GM23338 (cell line): Measurements from ENCODE around the gene MMP28.

Experiments
- CREB1 ChIP-seq: fragments of 250-450 bp; sonication (Bioruptor Pico); IDR thresholded peaks from 2 replicates; pipeline ENCODE4 v1.5.0; 2020; ENCODE audit warnings: low read depth, mild to moderate bottlenecking, moderate library complexity
- EZH2 ChIP-seq: fragments of 200-600 bp; sonication (generic); IDR thresholded peaks from one replicate; pipeline ENCODE4 v1.8.0; 2017; ENCODE audit warnings: antibody characterized with exemption, mild to moderate bottlenecking, low read depth; ENCODE audit not compliant: unreplicated experiment
- POLR2AphosphoS5 ChIP-seq: IDR thresholded peaks from 2 replicates; pipeline ENCODE4 v1.6.1; 2016; ENCODE audit warnings: antibody characterized with exemption, low read depth
- TF ChIP-seq, protein P1 (sequence below), 2 experiments: fragments of 200-600 bp in 1 of 2; sonication (generic) in 1 of 2; conservative IDR thresholded peaks; 2 replicates each; pipeline versions ENCODE4 v1.5.1 to v1.6.1; 2016 to 2017; ENCODE audit warnings: antibody characterized with exemption in 2 of 2, low read depth in 2 of 2, mild to moderate bottlenecking in 2 of 2, moderate library complexity in 1 of 2

GRCh38 chr17:35738519-35739133 is 56.8 kb downstream of the MMP28 start:
- TF ChIP-seq, protein P1, sequence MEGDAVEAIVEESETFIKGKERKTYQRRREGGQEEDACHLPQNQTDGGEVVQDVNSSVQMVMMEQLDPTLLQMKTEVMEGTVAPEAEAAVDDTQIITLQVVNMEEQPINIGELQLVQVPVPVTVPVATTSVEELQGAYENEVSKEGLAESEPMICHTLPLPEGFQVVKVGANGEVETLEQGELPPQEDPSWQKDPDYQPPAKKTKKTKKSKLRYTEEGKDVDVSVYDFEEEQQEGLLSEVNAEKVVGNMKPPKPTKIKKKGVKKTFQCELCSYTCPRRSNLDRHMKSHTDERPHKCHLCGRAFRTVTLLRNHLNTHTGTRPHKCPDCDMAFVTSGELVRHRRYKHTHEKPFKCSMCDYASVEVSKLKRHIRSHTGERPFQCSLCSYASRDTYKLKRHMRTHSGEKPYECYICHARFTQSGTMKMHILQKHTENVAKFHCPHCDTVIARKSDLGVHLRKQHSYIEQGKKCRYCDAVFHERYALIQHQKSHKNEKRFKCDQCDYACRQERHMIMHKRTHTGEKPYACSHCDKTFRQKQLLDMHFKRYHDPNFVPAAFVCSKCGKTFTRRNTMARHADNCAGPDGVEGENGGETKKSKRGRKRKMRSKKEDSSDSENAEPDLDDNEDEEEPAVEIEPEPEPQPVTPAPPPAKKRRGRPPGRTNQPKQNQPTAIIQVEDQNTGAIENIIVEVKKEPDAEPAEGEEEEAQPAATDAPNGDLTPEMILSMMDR (conservative IDR thresholded peaks at IDR 0.05; ENCODE audit: low read depth in 2 of 2): no peak
- TF ChIP-seq POLR2AphosphoS5 (no peak), CREB1 (CRISPR knock-in tag) (no peak), EZH2 (no peak)
